Activated CD8-positive, alpha-beta memory T cell treated with anti-CD3 and anti-CD28 coated beads, Interleukin-2, amount 10 ng/mL, durations not matched to agents 7 days and 5 days (primary cell): ENCODE results near the gene MPPED1. TPM values are rescaled to one million over a fixed set of nuclear protein-coding genes. Genes with fewer than 3 reads are reported as not detected.

Experiments used
- ATAC-seq: fragments of 150-1000 bp; cut with Tn5 transposase; one replicate; pipeline ENCODE4 v1.10.0; 2021; ENCODE audit warnings: moderate library complexity
- CTCF ChIA-PET: fragments of 350-600 bp; sonication (Branson Sonifier 250); formaldehyde crosslinking; loops from one replicate; lab custom pipeline; 2021; ENCODE audit warnings: antibody characterized with exemption; lab: Charles Lee
- DNase-seq: peaks from one replicate; pipeline ENCODE4 v3.0.0-alpha.2; 2020
- H3K27ac Mint-ChIP-seq: one replicate; pipeline ENCODE4 v1.8.0; 2021; ENCODE audit warnings: mild to moderate bottlenecking, mixed read lengths
- H3K27me3 Mint-ChIP-seq: one replicate; pipeline ENCODE4 v1.8.0; 2021; ENCODE audit warnings: mixed read lengths
- H3K36me3 Mint-ChIP-seq: one replicate; pipeline ENCODE4 v1.8.0; 2021; ENCODE audit warnings: mild to moderate bottlenecking, mixed read lengths
- H3K4me1 Mint-ChIP-seq: one replicate; pipeline ENCODE4 v1.8.0; 2021; ENCODE audit warnings: mixed read lengths
- H3K4me3 Mint-ChIP-seq: one replicate; pipeline ENCODE4 v1.8.0; 2021; ENCODE audit warnings: mild to moderate bottlenecking, moderate library complexity, mixed read lengths
- H3K9me3 Mint-ChIP-seq: one replicate; pipeline ENCODE4 v1.8.0; 2022; ENCODE audit warnings: low read depth, mixed read lengths
- total RNA-seq, 2 experiments: library from RNA; stranded (reverse); gene quantifications; one replicate each; pipeline ENCODE4 v1.2.3, GENCODE V29; 2021

MPPED1 gene
- not detected for total RNA-seq

DNA sequence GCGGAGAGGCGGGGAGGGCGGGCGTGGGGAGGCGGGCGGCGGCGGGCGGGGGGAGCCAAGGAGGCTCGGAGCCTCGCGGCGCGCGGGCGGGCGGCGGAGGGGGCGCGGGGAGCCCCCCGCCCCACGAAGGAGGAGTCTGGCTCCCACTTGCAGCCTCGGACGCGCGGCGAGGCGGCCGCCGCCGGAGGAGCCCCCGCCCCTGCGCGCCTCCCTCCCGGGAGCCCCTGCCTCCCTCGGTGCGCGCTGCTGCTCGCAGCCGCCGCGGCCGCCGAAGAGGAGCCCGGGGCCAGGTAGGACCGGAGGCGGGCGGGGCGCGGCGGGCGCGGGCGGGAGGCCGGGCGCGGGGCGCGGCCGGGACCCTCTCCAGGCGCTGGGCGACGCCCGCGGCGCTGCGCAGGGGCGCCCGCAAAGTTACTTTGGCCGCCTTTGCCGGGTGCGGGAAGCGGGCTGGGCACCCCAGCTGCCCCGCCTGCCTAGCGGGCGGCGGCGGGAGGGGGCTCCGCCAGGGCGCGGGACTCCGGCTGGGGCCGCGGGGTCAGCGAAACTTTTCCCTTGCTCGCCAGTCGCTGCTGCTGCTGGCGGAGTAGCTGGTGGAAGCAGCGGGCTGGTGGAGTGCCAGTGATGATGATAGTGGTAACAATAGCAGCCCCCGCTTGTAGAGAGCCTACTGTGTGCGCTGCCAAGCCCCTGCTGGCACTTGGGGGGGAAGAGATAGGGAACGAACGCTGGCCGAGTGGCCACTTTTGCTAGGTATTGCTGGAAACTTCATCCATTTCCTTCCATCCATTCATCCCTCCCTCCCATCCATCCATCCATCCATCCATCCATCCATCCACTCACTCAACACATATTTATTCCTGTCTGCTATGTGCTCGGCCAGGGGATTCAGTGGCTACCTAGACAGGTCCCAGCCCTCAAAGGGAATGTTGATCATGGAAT, at the start of gene MPPED1:
MPPED1 (plus strand) TSS at position 146 of the 939 bp plus-strand sequence. CDS start 12,972 bp downstream, outside the sequence.
- H3K4me1 Mint-ChIP-seq: no peaks in the 10 kb centered on the region
- no peak within 1 kb of the TSS for H3K27ac Mint-ChIP-seq
- H3K27me3 Mint-ChIP-seq: peaks cover 63% of the 10 kb centered on the region
- no peaks in the 10 kb centered on the region for H3K36me3 Mint-ChIP-seq
- CTCF ChIA-PET: no interaction called here
- no peak within 1 kb of the TSS for H3K4me3 Mint-ChIP-seq
- DNase-seq: no peak
- no peaks in the 10 kb centered on the region for H3K9me3 Mint-ChIP-seq
- no peak for ATAC-seq

GRCh38 chr22:43363315-43364168, 48.3 kb upstream of the MPPED1 start:
- no peak for DNase-seq
- CTCF ChIA-PET: interaction anchor here (0.8 to 1.8 kb wide), 4 partner anchors 18 to 26 kb away, joined by 3 to 4 read pairs (median 3); no protein-coding TSS in a partner anchor
- Mint-ChIP-seq H3K4me3 (no peak overlapping the region), H3K36me3 (no peaks in the 10 kb centered on the region), H3K9me3 (no peaks in the 10 kb centered on the region), H3K27ac (no peak overlapping the region), H3K4me1 (no peaks in the 10 kb centered on the region), H3K27me3 (peaks cover 47% of the 10 kb centered on the region)
- ATAC-seq: no peak

GRCh38 chr22:43364169-43364435, 47.7 kb upstream of the MPPED1 start:
- Mint-ChIP-seq H3K36me3 (no peaks in the 10 kb centered on the region), H3K4me1 (no peaks in the 10 kb centered on the region), H3K27ac (no peak overlapping the region), H3K9me3 (no peaks in the 10 kb centered on the region), H3K27me3 (peaks cover 49% of the 10 kb centered on the region), H3K4me3 (no peak overlapping the region)
- ATAC-seq (no peak), DNase-seq (no peak)
- CTCF ChIA-PET: interaction anchor here (0.6 to 1.8 kb wide), 5 partner anchors 18 to 670 kb away, joined by 3 to 4 read pairs (median 3); no protein-coding TSS in a partner anchor

DNA sequence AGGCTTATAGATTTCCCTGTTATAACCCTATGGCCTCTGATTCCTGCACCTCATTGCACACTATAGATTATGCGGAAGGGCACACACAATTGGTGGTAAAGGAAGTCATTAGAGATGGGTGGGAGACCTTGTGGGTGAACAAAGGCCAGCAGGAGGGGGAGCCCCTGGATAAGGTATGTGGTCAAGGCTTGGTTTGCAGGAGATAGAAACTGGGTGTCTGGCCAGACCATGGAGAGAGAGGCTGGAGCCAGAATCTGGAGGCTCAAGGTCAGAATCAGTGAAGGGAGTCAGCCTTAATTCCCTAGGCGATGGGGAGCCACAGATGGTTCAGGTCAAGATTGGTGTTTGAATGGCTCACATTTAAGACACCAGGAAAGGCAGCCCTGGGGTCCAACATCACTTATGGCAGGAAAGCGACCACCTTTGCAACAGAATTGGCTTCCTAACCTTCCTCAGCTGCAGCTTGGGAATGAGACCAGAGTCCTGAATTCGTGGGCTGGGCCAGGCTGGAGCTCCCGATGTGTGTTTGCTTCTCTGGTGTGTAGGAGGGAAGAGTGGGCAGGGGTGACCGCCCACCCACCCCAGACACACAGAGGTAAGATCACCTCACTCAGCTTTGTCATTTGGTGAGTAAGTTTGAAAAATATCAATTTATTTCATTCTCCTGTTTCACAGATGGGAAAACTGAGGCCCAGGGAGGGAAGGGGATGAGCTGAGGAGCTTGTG, 45.9 kb upstream of the MPPED1 start:
- Mint-ChIP-seq H3K27me3 (peaks cover 58% of the 10 kb centered on the region), H3K4me1 (no peaks in the 10 kb centered on the region), H3K27ac (no peak overlapping the region), H3K36me3 (no peaks in the 10 kb centered on the region), H3K9me3 (no peaks in the 10 kb centered on the region), H3K4me3 (no peak overlapping the region)
- DNase-seq: no peak
- ATAC-seq: no peak
- CTCF ChIA-PET: interaction anchor here (1.7 to 2.0 kb wide), 2 partner anchors 11 to 20 kb away, joined by 6 read pairs; no protein-coding TSS in a partner anchor

DNA sequence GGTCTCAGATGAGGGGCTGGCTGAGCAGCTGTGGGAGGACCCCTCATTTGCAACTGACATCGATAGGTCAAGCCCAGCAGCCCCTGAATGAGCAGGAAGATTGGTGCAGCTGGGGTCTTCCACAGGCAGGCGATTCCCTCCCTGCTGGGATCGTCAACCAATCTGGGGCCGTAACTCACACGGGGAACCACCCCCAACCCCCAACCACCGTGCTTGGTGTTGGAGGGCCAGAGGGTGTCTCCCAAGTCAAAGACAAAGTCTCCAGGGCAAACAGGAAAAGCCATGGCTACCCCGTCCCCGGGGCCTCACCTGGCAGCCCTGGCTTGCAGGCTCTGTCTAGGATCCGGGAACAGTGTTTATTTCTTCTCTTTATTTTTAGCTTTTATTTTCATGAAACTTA, 41.8 kb upstream of the MPPED1 start:
- no peak overlapping the region for H3K27ac Mint-ChIP-seq
- H3K27me3 Mint-ChIP-seq: peaks cover 78% of the 10 kb centered on the region
- no peak for ATAC-seq
- CTCF ChIA-PET: interaction anchor here (1.2 to 2.8 kb wide), 2 partner anchors 16 to 24 kb away, joined by 3 to 11 read pairs; no protein-coding TSS in a partner anchor
- no peaks in the 10 kb centered on the region for H3K4me1 Mint-ChIP-seq
- peaks cover 10% of the 10 kb centered on the region for H3K36me3 Mint-ChIP-seq
- H3K9me3 Mint-ChIP-seq: peaks cover 5% of the 10 kb centered on the region
- H3K4me3 Mint-ChIP-seq: no peak overlapping the region
- no peak for DNase-seq

DNA sequence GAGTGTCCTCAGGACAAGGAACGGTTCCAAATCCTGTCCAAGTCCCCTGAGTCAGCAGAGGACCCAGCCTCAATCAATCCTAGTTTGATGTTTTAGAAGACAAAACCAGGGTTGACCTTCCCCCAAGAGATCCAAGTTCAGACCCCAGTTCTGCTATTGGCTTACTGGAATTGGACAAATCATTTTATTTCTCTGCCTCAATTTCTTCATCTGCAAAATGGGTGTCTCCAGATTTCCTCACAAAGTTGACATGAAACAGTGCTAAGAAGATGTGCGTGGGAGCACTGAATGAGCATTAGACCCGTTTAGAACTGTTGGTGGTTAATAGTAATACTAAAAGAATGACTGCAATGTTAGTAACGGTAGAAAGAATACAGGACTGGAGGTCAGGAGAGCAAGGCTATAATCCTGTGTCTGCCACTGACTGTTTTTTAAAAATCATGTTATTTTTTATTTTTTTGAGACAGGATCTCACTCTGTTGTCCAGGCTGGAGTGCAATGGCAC, 35.8 kb upstream of the MPPED1 start:
- ATAC-seq (no peak), DNase-seq (no peak)
- peaks cover 72% of the 10 kb centered on the region for H3K27me3 Mint-ChIP-seq
- H3K9me3 Mint-ChIP-seq: peaks cover 5% of the 10 kb centered on the region
- H3K4me1 Mint-ChIP-seq: peaks cover 48% of the 10 kb centered on the region
- no peak overlapping the region for H3K4me3 Mint-ChIP-seq
- H3K36me3 Mint-ChIP-seq: peaks cover 20% of the 10 kb centered on the region
- CTCF ChIA-PET: interaction anchor here (1.3 to 13.2 kb wide), 5 partner anchors 9 to 102 kb away, joined by 4 to 230 read pairs (median 9); no protein-coding TSS in a partner anchor
- no peak overlapping the region for H3K27ac Mint-ChIP-seq

DNA sequence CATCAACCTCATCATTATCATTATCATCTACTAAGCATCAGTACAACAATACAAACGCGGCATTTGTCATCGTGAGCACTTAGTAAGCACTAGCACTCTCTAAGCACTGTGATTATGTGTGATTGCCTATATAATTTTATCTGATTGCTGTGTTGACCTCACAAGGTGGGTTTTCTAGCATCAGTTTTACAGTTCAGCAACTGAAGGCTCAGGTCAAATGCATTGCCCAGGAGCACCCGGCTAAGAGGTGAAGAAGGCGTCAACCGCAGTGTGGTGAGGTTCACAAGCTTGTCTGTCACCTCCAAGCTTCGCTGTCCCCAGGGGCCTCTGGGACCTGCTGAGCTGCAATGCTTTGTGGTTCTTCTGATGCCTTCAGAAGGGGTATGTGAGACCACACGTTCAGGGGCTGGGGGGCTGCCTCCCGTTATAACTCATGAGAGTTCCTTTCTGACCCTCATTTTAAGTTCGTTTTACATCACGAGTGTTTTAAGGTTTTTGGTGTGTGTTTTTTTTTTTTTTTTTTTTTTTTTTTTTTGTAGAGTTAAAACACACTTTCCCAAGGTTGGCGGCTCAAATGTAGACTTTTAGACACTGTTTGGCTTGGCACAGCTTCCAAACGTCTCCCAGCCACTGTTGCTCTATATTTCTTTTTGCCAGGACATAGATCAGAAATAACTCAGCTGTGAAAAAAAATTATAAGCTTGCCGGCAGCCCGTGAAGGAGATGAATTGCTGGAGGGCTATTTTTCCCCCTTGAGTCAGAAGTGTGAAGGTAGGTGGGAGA, 34.9 kb upstream of the MPPED1 start:
- Mint-ChIP-seq H3K27ac (peak overlapping the region; percentile 86), H3K36me3 (peaks cover 22% of the 10 kb centered on the region), H3K27me3 (peaks cover 73% of the 10 kb centered on the region), H3K4me1 (peaks cover 57% of the 10 kb centered on the region), H3K4me3 (peak overlapping the region; percentile 42), H3K9me3 (peaks cover 5% of the 10 kb centered on the region)
- ATAC-seq (peak; percentile 85), DNase-seq (peak; percentile 96)
- CTCF ChIA-PET: interaction anchor here (0.7 to 13.2 kb wide), 8 partner anchors 8 to 146 kb away, joined by 4 to 230 read pairs (median 8); partner anchors contain the start of gene SCUBE1

GRCh38 chr22:43377548-43377895, 34.3 kb upstream of the MPPED1 start:
- no peak for ATAC-seq
- peaks cover 63% of the 10 kb centered on the region for H3K4me1 Mint-ChIP-seq
- CTCF ChIA-PET: interaction anchor here (0.7 to 13.2 kb wide), 8 partner anchors 8 to 147 kb away, joined by 3 to 230 read pairs (median 8); partner anchors contain the start of gene SCUBE1
- peak overlapping the region; percentile 49 for H3K4me3 Mint-ChIP-seq
- H3K36me3 Mint-ChIP-seq: peaks cover 25% of the 10 kb centered on the region
- H3K27ac Mint-ChIP-seq: peak overlapping the region; percentile 86
- H3K27me3 Mint-ChIP-seq: peaks cover 74% of the 10 kb centered on the region
- peaks cover 5% of the 10 kb centered on the region for H3K9me3 Mint-ChIP-seq
- peak; percentile 45 for DNase-seq

- peak overlapping the region; percentile 49 for H3K4me3 Mint-ChIP-seq
- H3K27ac Mint-ChIP-seq: peak overlapping the region; percentile 86
- H3K9me3 Mint-ChIP-seq: peaks cover 5% of the 10 kb centered on the region
- peaks cover 63% of the 10 kb centered on the region for H3K4me1 Mint-ChIP-seq
- H3K36me3 Mint-ChIP-seq: peaks cover 25% of the 10 kb centered on the region
- CTCF ChIA-PET: interaction anchor here (0.8 to 13.2 kb wide), 9 partner anchors 27 to 507 kb away, joined by 3 to 230 read pairs (median 5); partner anchors contain the start of gene SCUBE1
- peaks cover 75% of the 10 kb centered on the region for H3K27me3 Mint-ChIP-seq
- DNase-seq: peak; percentile 79
- peak; percentile 18 for ATAC-seq
Measured at GRCh38 chr22:43377896-43378704, 33.7 kb upstream of the MPPED1 start.

GRCh38 chr22:43381693-43382092, 30.1 kb upstream of the MPPED1 start:
- ATAC-seq (peak; percentile 55), DNase-seq (peak; percentile 80)
- CTCF ChIA-PET: interaction anchor here (1.4 to 13.2 kb wide), 6 partner anchors 30 to 194 kb away, joined by 4 to 230 read pairs (median 46); partner anchors contain the start of gene SCUBE1
- Mint-ChIP-seq H3K27me3 (peaks cover 75% of the 10 kb centered on the region), H3K4me1 (peaks cover 75% of the 10 kb centered on the region), H3K36me3 (peaks cover 10% of the 10 kb centered on the region), H3K9me3 (no peaks in the 10 kb centered on the region), H3K27ac (peak overlapping the region; percentile 80), H3K4me3 (peak overlapping the region; percentile 6)

GRCh38 chr22:43384863-43385262, 27.0 kb upstream of the MPPED1 start:
- no peak overlapping the region for H3K27ac Mint-ChIP-seq
- ATAC-seq (no peak), DNase-seq (no peak)
- CTCF ChIA-PET: interaction anchor here (1.0 to 13.2 kb wide), 9 partner anchors 8 to 154 kb away, joined by 4 to 230 read pairs (median 10); partner anchors contain the start of gene SCUBE1
- peaks cover 72% of the 10 kb centered on the region for H3K27me3 Mint-ChIP-seq
- peaks cover 47% of the 10 kb centered on the region for H3K4me1 Mint-ChIP-seq
- no peak overlapping the region for H3K4me3 Mint-ChIP-seq
- H3K9me3 Mint-ChIP-seq: no peaks in the 10 kb centered on the region
- H3K36me3 Mint-ChIP-seq: peaks cover 9% of the 10 kb centered on the region
